GM13977 (cell line): ENCODE data around the gene SSC4D.
"Not testable (repeated sequence)": the region's sequence is repeated elsewhere in the genome, so short reads cannot be mapped to it uniquely, and the experiment has no call there.

Experiments used
- DNase-seq: peaks from one replicate; pipeline ENCODE4 v3.0.0; 2012; ENCODE audit warnings: low spot score
- CTCF ChIP-seq: IDR thresholded peaks from 2 replicates; pipeline ENCODE4 v1.5.1; 2012; ENCODE audit warnings: mild to moderate bottlenecking, control low read depth; ENCODE audit not compliant: insufficient read depth; ENCODE audit errors: extremely low read depth, missing control alignments
- in situ Hi-C: fragments of 300-500 bp; cut with MboI; formaldehyde crosslinking; loops from one replicate; pipeline ENCODE4 v1.12.0; 2022; ENCODE audit warnings: low sequenced_read_pairs, low pct_unique_long_range_greater_than_20kb, mixed read lengths, inconsistent platforms; ENCODE audit not compliant: unreplicated experiment

SSC4D gene

GRCh38 chr7:76424413-76425111, 15.1 kb upstream of the SSC4D start, which contains the start of gene ZP3:
Gene ZP3, plus strand, starts transcription at chr7:76424950. Its CDS starts 15 bp downstream, at chr7:76424965.
- in situ Hi-C loops, result no loop called here
- peak; percentile 44 for DNase-seq
- no peak for TF ChIP-seq CTCF

- in situ Hi-C loops, result no loop called here
- no peak for DNase-seq
- TF ChIP-seq CTCF, result no peak
Observed at GRCh38 chr7:76423666-76424412, 14.3 kb upstream of the SSC4D start.

GRCh38 chr7:76421097-76421496, 11.6 kb upstream of the SSC4D start:
- in situ Hi-C loops, DNase-seq: not testable (repeated sequence)

GRCh38 chr7:76417654-76418310, 8.3 kb upstream of the SSC4D start:
- DNase-seq, in situ Hi-C loops: not testable (repeated sequence)

- no peak for DNase-seq
- no peak for TF ChIP-seq CTCF
- in situ Hi-C loops, result no loop called here
Observed at GRCh38 chr7:76412249-76412648, 2.8 kb upstream of the SSC4D start.

GRCh38 chr7:76411626-76412025, 2.1 kb upstream of the SSC4D start:
- no peak for TF ChIP-seq CTCF
- no peak for DNase-seq
- in situ Hi-C loops, result no loop called here

- no peak for TF ChIP-seq CTCF
- in situ Hi-C loops, result no loop called here
- DNase-seq, result no peak
Observed at GRCh38 chr7:76408121-76408560, 1.4 kb downstream of the SSC4D start.
